ENCODE data around the gene HES5.
"Not testable (repeated sequence)": the region's sequence is repeated elsewhere in the genome, so short reads cannot be mapped to it uniquely, and the experiment has no call there.

The HES5 gene

DNA sequence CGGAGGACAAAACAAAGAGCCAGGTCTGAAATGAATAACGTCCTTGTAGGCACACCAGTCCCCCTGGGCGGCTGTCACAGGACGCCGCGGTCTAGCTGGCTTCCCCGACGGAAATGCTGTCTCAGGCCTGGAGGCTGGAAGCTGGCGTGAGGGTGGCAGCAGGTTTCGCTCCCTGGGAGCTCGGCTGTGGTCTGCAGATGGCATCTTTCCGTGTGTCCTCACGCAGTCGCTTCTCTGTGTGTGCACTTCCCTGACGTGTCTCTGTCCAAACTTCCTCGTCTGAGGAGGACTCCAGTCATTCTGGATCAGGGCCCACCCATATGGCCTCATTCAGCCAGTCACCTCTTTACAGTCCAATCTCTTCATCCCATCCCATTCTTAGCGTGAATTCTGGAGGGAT, 40.3 kb upstream of the HES5 start:
- DNase-seq (ENCODE audit: low read depth), result no peak
- H3K4me3 ChIP-seq (ENCODE audit: low read length), result no peak overlapping the region
- TF ChIP-seq, protein P1, sequence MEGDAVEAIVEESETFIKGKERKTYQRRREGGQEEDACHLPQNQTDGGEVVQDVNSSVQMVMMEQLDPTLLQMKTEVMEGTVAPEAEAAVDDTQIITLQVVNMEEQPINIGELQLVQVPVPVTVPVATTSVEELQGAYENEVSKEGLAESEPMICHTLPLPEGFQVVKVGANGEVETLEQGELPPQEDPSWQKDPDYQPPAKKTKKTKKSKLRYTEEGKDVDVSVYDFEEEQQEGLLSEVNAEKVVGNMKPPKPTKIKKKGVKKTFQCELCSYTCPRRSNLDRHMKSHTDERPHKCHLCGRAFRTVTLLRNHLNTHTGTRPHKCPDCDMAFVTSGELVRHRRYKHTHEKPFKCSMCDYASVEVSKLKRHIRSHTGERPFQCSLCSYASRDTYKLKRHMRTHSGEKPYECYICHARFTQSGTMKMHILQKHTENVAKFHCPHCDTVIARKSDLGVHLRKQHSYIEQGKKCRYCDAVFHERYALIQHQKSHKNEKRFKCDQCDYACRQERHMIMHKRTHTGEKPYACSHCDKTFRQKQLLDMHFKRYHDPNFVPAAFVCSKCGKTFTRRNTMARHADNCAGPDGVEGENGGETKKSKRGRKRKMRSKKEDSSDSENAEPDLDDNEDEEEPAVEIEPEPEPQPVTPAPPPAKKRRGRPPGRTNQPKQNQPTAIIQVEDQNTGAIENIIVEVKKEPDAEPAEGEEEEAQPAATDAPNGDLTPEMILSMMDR (conservative IDR thresholded peaks at IDR 0.05; ENCODE audit: low read depth, low read length), result no peak

DNA sequence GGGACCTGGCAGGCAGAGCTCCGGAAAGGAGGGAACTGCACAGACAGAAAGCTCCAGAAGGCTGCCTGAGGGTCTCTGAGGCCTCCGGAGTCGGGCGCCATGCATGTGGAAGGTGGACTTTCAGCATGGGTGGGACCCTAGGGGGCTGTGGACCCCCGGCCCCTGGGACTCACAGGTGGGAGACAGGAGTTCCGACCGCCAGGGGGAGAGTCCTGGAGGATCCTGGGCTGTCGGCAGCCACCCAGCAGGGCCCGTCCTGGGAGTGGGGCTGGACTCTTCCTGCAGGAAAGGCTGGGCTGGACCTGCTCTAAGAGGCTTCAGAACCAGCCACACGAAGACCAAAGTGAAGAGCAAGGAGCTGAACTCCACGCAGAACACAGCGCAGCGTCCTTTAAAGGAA, 39.6 kb upstream of the HES5 start:
- not testable (repeated sequence) for H3K4me3 ChIP-seq (ENCODE audit: low read length); DNase-seq (ENCODE audit: low read depth)

DNA sequence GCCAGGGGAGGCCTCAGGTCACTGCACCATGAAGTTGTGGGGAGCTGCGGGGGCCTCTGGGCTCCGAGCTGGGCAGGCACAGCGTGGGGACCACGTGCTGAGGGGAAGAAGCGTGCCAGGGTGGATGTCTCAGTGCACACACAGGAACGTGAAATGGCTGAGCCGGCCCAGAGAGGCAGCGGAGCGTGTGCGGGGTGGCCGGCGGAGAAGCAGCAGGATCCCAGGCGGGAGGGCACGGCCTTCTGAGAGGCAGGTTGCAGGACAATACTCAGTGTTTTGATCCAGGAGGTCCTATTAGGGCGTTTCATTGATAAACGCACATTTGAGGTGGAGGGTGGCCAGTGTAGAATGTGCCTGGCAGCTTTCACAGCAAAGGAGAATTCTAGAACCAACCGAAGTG, 39.0 kb upstream of the HES5 start:
- TF ChIP-seq, protein P1 (conservative IDR thresholded peaks at IDR 0.05; ENCODE audit: low read depth, low read length), result no peak
- H3K4me3 ChIP-seq (ENCODE audit: low read length), result no peak overlapping the region
- DNase-seq (ENCODE audit: low read depth), result no peak

DNA sequence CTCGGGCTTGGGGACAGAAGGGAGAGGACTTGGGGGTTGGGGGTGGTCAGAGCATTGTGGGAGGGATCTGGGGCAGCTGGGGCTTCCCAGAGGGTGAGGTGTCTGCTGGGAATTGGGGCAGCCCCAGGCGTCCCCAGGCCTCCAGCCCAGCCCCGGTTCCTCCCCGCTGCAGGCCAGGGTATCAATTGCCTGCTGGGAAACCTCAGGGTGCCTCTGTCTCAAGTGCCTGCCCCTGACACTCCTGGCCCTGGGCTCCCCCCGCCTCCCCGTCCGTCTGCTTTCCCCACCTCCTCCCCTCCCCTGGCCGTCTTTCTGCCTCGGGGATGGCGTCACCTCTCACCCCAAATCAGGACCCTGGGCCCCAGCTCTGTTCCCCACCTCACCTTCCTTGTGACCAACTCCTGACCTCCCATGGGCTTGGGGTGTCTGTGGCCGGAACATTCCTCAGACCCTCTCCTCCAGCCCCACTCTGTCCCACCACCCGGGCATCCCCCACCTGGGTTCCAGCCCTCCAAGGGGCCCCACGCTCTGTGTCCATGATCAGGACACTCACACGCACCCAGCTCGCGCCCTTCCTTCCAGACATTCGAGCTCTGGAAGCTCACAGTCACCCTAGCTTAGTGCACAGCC, 38.2 kb upstream of the HES5 start:
- not testable (repeated sequence) for H3K4me3 ChIP-seq (ENCODE audit: low read length); DNase-seq (ENCODE audit: low read depth)

DNA sequence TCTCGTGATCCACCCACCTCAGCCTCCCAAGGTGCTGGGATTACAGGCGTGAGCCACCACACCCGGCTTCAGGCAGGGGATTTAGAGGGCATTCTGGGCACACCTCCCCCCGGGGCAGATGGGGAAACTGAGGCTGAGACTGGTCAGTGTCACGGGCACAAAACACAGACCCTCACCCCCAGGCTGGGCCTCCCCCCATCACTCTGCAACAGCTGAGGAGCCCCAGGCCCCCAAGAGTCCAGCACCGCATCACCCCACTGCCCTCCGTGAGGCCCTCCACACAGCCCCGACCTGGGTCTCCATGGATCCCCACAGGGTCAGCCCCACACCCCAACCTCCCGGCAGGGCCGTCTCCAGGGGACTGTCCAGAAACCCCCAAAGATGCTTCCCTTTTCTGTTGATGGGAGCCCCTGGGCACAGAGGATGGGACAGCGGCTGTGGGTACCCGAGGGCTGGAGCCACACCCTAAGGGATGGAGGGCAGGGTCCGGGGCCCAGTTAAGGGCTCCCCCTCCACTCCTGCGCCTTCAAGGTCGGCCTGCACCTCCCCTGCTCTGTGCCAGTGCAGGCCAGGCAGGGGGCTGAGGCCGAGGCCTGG, 37.1 kb upstream of the HES5 start:
- no peak for DNase-seq (ENCODE audit: low read depth)
- TF ChIP-seq, protein P1 (conservative IDR thresholded peaks at IDR 0.05; ENCODE audit: low read depth, low read length), result no peak
- no peak overlapping the region for H3K4me3 ChIP-seq (ENCODE audit: low read length)

DNA sequence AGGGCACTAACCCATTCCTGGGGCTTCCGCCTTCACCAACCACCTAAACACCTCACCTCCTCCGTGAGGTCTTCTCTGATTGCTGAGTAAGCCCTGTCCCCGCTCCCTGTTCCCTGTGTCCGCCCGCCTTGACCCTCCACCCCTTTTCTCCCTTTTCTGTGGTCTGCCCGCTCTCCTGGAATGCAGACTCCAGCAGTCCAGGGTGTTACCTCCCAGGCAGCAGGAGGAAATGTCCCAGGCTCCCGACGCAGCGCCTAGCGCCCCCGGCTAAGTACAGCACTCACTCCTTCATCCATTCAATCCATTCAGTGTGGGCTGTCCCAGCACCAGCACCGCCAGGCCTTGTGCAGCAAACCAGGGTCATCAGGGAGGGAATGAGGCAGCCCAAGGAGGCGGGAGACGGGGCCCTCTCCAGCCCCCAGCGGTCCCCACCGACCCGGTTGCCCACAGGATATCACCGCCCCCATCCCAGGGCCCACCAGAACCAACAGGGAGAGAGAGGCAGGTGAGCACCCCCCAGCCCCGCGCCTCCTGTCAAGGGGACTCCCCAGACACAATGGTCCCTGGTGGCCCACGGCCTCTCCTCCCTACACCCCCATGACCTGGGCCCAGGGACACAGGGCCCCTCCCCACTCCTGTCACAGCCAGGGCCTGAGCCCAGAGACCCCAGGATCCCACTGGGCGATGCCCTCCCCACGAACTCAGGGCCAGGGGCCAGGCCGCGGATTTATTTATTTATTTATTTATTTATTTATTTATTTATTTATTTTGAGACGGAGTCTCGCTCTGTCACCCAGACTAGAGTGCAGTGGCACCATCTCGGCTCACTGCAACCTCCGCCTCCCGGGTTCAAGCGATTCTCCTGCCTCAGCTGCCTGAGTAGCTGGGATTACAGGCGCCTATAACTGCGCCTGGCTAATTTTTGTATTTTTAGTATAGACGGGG, 36.3 kb upstream of the HES5 start:
- no peak for DNase-seq (ENCODE audit: low read depth)
- H3K4me3 ChIP-seq (ENCODE audit: low read length), result no peak overlapping the region
- TF ChIP-seq, protein P1 (conservative IDR thresholded peaks at IDR 0.05; ENCODE audit: low read depth, low read length), result no peak

DNA sequence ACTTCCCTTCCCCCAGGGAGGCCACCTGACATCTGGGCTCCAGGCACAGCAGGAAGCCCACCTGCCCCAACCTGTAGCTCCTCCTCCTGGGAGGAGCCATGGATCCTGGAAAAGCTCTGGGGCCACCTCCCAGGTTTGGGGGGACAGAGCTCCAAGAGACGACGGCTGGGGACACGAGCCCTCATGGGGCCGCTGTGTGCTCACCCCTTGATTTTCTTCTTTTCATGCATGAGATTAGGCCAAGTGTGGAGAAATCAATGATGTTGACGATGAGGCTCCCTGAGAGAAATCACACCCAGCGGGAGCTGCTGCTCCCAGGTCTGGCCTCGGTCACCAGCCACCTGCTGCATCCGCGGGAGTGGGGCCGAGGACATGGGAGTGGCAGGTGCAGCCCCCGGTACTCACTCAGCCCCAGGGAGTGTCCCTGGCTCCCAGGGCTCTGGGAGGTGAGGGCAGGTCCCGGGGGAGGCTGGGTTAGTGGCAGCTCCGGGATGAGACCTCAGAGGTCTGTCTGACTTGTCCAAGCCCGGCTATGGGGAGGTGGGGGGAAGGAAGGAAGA, 34.8 kb upstream of the HES5 start:
- no peak for DNase-seq (ENCODE audit: low read depth)
- TF ChIP-seq, protein P1 (conservative IDR thresholded peaks at IDR 0.05; ENCODE audit: low read depth, low read length), result no peak
- no peak overlapping the region for H3K4me3 ChIP-seq (ENCODE audit: low read length)

Measured in retinal pigment epithelial cell (primary cell).